CD8-positive, alpha-beta memory T cell (primary cell): ENCODE results near the gene ETFRF1. TPM values are rescaled to one million over a fixed set of nuclear protein-coding genes. Genes with fewer than 3 reads are reported as not detected.
A peak's percentile ranks its signal among the peaks of the same experiment; 100 is the strongest.

Experiments used
- CTCF ChIA-PET: fragments of 350-600 bp; sonication (Branson Sonifier 250); formaldehyde crosslinking; loops from one replicate; lab custom pipeline; 2021; ENCODE audit warnings: antibody characterized with exemption; lab: Charles Lee
- POLR2A ChIA-PET: fragments of 350-600 bp; sonication (Branson Sonifier 250); formaldehyde crosslinking; loops from one replicate; lab custom pipeline; 2021; ENCODE audit warnings: antibody characterized with exemption; lab: Charles Lee
- DNase-seq, 5 donors: peaks; one replicate each; pipeline versions ENCODE4 v3.0.0 to v3.0.0-alpha.2; 2020 to 2022; ENCODE audit warnings: mixed read lengths in 1 of 5
- H3K27ac ChIP-seq: one replicate; pipeline ENCODE4 v1.7.0; 2013; ENCODE audit warnings: low read depth, mild to moderate bottlenecking, low read length, moderate library complexity
- H3K27me3 ChIP-seq: 2 replicates; pipeline ENCODE4 v1.7.0; 2013; ENCODE audit warnings: low read length, mild to moderate bottlenecking; ENCODE audit not compliant: insufficient read depth, poor library complexity, severe bottlenecking
- H3K36me3 ChIP-seq: 2 replicates; pipeline ENCODE4 v1.7.0; 2013; ENCODE audit warnings: mild to moderate bottlenecking, low read length, moderate library complexity; ENCODE audit not compliant: insufficient read depth
- H3K4me1 ChIP-seq: 2 replicates; pipeline ENCODE4 v1.7.0; 2013; ENCODE audit warnings: mild to moderate bottlenecking, low read length, moderate library complexity; ENCODE audit not compliant: insufficient read depth
- H3K4me3 ChIP-seq: 2 replicates; pipeline ENCODE4 v1.7.0; 2013; ENCODE audit warnings: mild to moderate bottlenecking, low read length
- H3K9me3 ChIP-seq: 2 replicates; pipeline ENCODE4 v1.7.0; 2013; ENCODE audit warnings: mild to moderate bottlenecking, low read length
- H3K27ac Mint-ChIP-seq, 8 donors: one replicate each; pipeline ENCODE4 v1.8.0; 2020 to 2021; ENCODE audit warnings: mixed read lengths in 8 of 8, mild to moderate bottlenecking in 6 of 8, inconsistent platforms in 3 of 8, moderate library complexity in 3 of 8
- H3K27me3 Mint-ChIP-seq, 2 donors: one replicate each; pipeline ENCODE4 v1.8.0; 2020 to 2021; ENCODE audit warnings: mixed read lengths in 2 of 2, mild to moderate bottlenecking in 1 of 2, moderate library complexity in 1 of 2
- H3K36me3 Mint-ChIP-seq, 3 donors: one replicate each; pipeline ENCODE4 v1.8.0; 2020 to 2021; ENCODE audit warnings: mixed read lengths in 3 of 3, inconsistent platforms in 1 of 3, mild to moderate bottlenecking in 1 of 3
- H3K4me1 Mint-ChIP-seq, 3 donors: one replicate each; pipeline ENCODE4 v1.8.0; 2020 to 2021; ENCODE audit warnings: mixed read lengths in 3 of 3, inconsistent platforms in 1 of 3, mild to moderate bottlenecking in 1 of 3
- H3K4me3 Mint-ChIP-seq, 7 donors: one replicate each; pipeline ENCODE4 v1.8.0; 2020 to 2021; ENCODE audit warnings: mixed read lengths in 7 of 7, mild to moderate bottlenecking in 6 of 7, moderate library complexity in 4 of 7, inconsistent platforms in 2 of 7
- H3K9me3 Mint-ChIP-seq, 5 donors: one replicate each; pipeline ENCODE4 v1.8.0; 2020 to 2022; ENCODE audit warnings: mixed read lengths in 5 of 5, mild to moderate bottlenecking in 3 of 5, moderate library complexity in 2 of 5, inconsistent platforms in 1 of 5
- polyA plus RNA-seq: library from polyadenylated mRNA; unstranded; fragments of 300-500 nt; fragmentation: Illumina TruSeq; gene quantifications from one replicate; pipeline ENCODE4 v1.2.3, GENCODE V29; 2021
- total RNA-seq, 2 experiments: library from RNA; stranded (reverse); gene quantifications; one replicate each; pipeline ENCODE4 v1.2.3, GENCODE V29; 2021

The ETFRF1 gene
- total and polyA plus RNA-seq, 3 experiments from 2014 or later: 12.4 to 30.1 (median 14.4) TPM

GRCh38 chr12:25194214-25194613 lies 823 bp upstream of the ETFRF1 start:
- no peaks in the 10 kb centered on the region for H3K36me3 ChIP-seq
- DNase-seq: no peak
- Mint-ChIP-seq H3K9me3 (no peaks in the 10 kb centered on the region), H3K4me1 (peaks cover 28 to 48% (median 46%) of the 10 kb centered on the region in 3 donors), H3K4me3 (peak overlapping the region; percentile 96 to 99 (median 97)), H3K27ac (peak overlapping the region; percentile 99 to 100 (median 99)), H3K27me3 (peaks cover 0 to 6% of the 10 kb centered on the region in 2 donors), H3K36me3 (peaks cover 0 to 14% (median 0%) of the 10 kb centered on the region in 3 donors)
- no peaks in the 10 kb centered on the region for H3K27me3 ChIP-seq
- ChIA-PET POLR2A (interaction anchor here (0.7 to 1.8 kb wide), 4 partner anchors 39 to 75 kb away, joined by 3 to 10 read pairs (median 8); partner anchors contain the start of gene KRAS), CTCF (interaction anchor here (0.6 to 1.2 kb wide), 6 partner anchors 20 to 195 kb away, joined by 3 to 6 read pairs (median 3); no protein-coding TSS in a partner anchor)
- no peaks in the 10 kb centered on the region for H3K9me3 ChIP-seq
- peaks cover 15% of the 10 kb centered on the region for H3K4me1 ChIP-seq
- peak overlapping the region; percentile 95 for H3K27ac ChIP-seq
- peak overlapping the region; percentile 84 for H3K4me3 ChIP-seq

GRCh38 chr12:25194722-25195055 lies 348 bp upstream of the ETFRF1 start:
- Histone ChIP-seq H3K27me3 (no peaks in the 10 kb centered on the region), H3K36me3 (no peaks in the 10 kb centered on the region), H3K4me3 (peak overlapping the region; percentile 84), H3K27ac (peak overlapping the region; percentile 95), H3K9me3 (no peaks in the 10 kb centered on the region), H3K4me1 (peaks cover 15% of the 10 kb centered on the region)
- Mint-ChIP-seq H3K4me3 (peak overlapping the region; percentile 96 to 99 (median 97)), H3K27me3 (peaks cover 0 to 6% of the 10 kb centered on the region in 2 donors), H3K9me3 (no peaks in the 10 kb centered on the region), H3K4me1 (peaks cover 28 to 48% (median 48%) of the 10 kb centered on the region in 3 donors), H3K27ac (peak overlapping the region; percentile 99 to 100 (median 99)), H3K36me3 (peaks cover 0 to 17% (median 1%) of the 10 kb centered on the region in 3 donors)
- ChIA-PET POLR2A (interaction anchor here (0.6 to 1.8 kb wide), 6 partner anchors 10 to 143 kb away, joined by 3 to 10 read pairs (median 5); partner anchors contain the start of gene KRAS), CTCF (interaction anchor here (0.6 to 1.2 kb wide), 9 partner anchors 9 to 194 kb away, joined by 3 to 6 read pairs (median 3); no protein-coding TSS in a partner anchor)
- DNase-seq: no peak

- no peaks in the 10 kb centered on the region for H3K9me3 ChIP-seq
- H3K4me1 ChIP-seq: peaks cover 15% of the 10 kb centered on the region
- H3K4me3 ChIP-seq: no peak overlapping the region
- H3K4me3 Mint-ChIP-seq: no peak overlapping the region
- peaks cover 0 to 24% (median 15%) of the 10 kb centered on the region in 3 donors for H3K36me3 Mint-ChIP-seq
- CTCF ChIA-PET: interaction anchor here (1.1 to 2.3 kb wide), 3 partner anchors 13 to 190 kb away, joined by 3 to 8 read pairs (median 5); no protein-coding TSS in a partner anchor
- H3K36me3 ChIP-seq: no peaks in the 10 kb centered on the region
- H3K9me3 Mint-ChIP-seq: no peaks in the 10 kb centered on the region
- H3K27ac Mint-ChIP-seq: peak overlapping the region in 7 of 8 donors; percentile 28 to 99 (median 51)
- peaks cover 45 to 73% (median 62%) of the 10 kb centered on the region in 3 donors for H3K4me1 Mint-ChIP-seq
- POLR2A ChIA-PET: interaction anchor here (0.6 kb wide), 1 partner anchor 13 kb away, joined by 4 read pairs; no protein-coding TSS in a partner anchor
- peaks cover 0 to 6% of the 10 kb centered on the region in 2 donors for H3K27me3 Mint-ChIP-seq
- H3K27ac ChIP-seq: no peak overlapping the region
- no peaks in the 10 kb centered on the region for H3K27me3 ChIP-seq
- no peak for DNase-seq
Measured at GRCh38 chr12:25197608-25198007, 2.6 kb downstream of the ETFRF1 start.

GRCh38 chr12:25200703-25201102 lies 5.7 kb downstream of the ETFRF1 start:
- CTCF ChIA-PET: no interaction called here
- H3K27me3 ChIP-seq: no peaks in the 10 kb centered on the region
- no peaks in the 10 kb centered on the region for H3K9me3 ChIP-seq
- Mint-ChIP-seq H3K27me3 (no peaks in the 10 kb centered on the region), H3K4me1 (peaks cover 32 to 63% (median 45%) of the 10 kb centered on the region in 3 donors), H3K36me3 (peaks cover 0 to 27% (median 20%) of the 10 kb centered on the region in 3 donors), H3K4me3 (peak overlapping the region in 1 of 7 donors; percentile 14), H3K27ac (peak overlapping the region in 6 of 8 donors; percentile 27 to 81 (median 43)), H3K9me3 (no peaks in the 10 kb centered on the region)
- no peak overlapping the region for H3K27ac ChIP-seq
- POLR2A ChIA-PET: no interaction called here
- H3K4me1 ChIP-seq: peaks cover 5% of the 10 kb centered on the region
- no peak overlapping the region for H3K4me3 ChIP-seq
- no peak for DNase-seq
- H3K36me3 ChIP-seq: no peaks in the 10 kb centered on the region

- Histone ChIP-seq H3K9me3 (no peaks in the 10 kb centered on the region), H3K36me3 (no peaks in the 10 kb centered on the region), H3K4me3 (no peak overlapping the region), H3K27ac (no peak overlapping the region), H3K27me3 (no peaks in the 10 kb centered on the region), H3K4me1 (no peaks in the 10 kb centered on the region)
- POLR2A ChIA-PET: interaction anchor here (0.7 kb wide), 1 partner anchor 22 kb away, joined by 4 read pairs; no protein-coding TSS in a partner anchor
- peaks cover 0 to 38% (median 20%) of the 10 kb centered on the region in 3 donors for H3K36me3 Mint-ChIP-seq
- no peaks in the 10 kb centered on the region for H3K9me3 Mint-ChIP-seq
- peaks cover 26 to 53% (median 34%) of the 10 kb centered on the region in 3 donors for H3K4me1 Mint-ChIP-seq
- CTCF ChIA-PET: no interaction called here
- H3K27me3 Mint-ChIP-seq: no peaks in the 10 kb centered on the region
- no peak overlapping the region for H3K4me3 Mint-ChIP-seq
- H3K27ac Mint-ChIP-seq: peak overlapping the region in 5 of 8 donors; percentile 3 to 90 (median 83)
- no peak for DNase-seq
Measured at GRCh38 chr12:25202137-25202536, 7.1 kb downstream of the ETFRF1 start.

- H3K9me3 ChIP-seq: no peaks in the 10 kb centered on the region
- no peaks in the 10 kb centered on the region for H3K4me1 ChIP-seq
- Mint-ChIP-seq H3K27ac (peak overlapping the region in 1 of 8 donors; percentile 34), H3K36me3 (peaks cover 0 to 62% (median 12%) of the 10 kb centered on the region in 3 donors), H3K4me3 (no peak overlapping the region), H3K4me1 (peaks cover 7 to 22% (median 11%) of the 10 kb centered on the region in 3 donors), H3K9me3 (no peaks in the 10 kb centered on the region), H3K27me3 (no peaks in the 10 kb centered on the region)
- no peak overlapping the region for H3K4me3 ChIP-seq
- H3K36me3 ChIP-seq: peaks cover 7% of the 10 kb centered on the region
- no peaks in the 10 kb centered on the region for H3K27me3 ChIP-seq
- DNase-seq: no peak
- no peak overlapping the region for H3K27ac ChIP-seq
- CTCF ChIA-PET: no interaction called here
- POLR2A ChIA-PET: no interaction called here
Measured at GRCh38 chr12:25207411-25207810, 12.4 kb downstream of the ETFRF1 start.

- Histone ChIP-seq H3K27ac (no peak overlapping the region), H3K27me3 (no peaks in the 10 kb centered on the region), H3K9me3 (no peaks in the 10 kb centered on the region), H3K4me3 (no peak overlapping the region), H3K4me1 (no peaks in the 10 kb centered on the region), H3K36me3 (peaks cover 7% of the 10 kb centered on the region)
- Mint-ChIP-seq H3K9me3 (no peaks in the 10 kb centered on the region), H3K4me3 (no peak overlapping the region), H3K27me3 (no peaks in the 10 kb centered on the region), H3K4me1 (peaks cover 7 to 21% (median 9%) of the 10 kb centered on the region in 3 donors), H3K27ac (peak overlapping the region in 2 of 8 donors; percentile 34 to 36), H3K36me3 (peaks cover 0 to 62% (median 12%) of the 10 kb centered on the region in 3 donors)
- POLR2A ChIA-PET: no interaction called here
- CTCF ChIA-PET: no interaction called here
- no peak for DNase-seq
Measured at GRCh38 chr12:25207846-25208245, 12.8 kb downstream of the ETFRF1 start.

- no peaks in the 10 kb centered on the region for H3K9me3 Mint-ChIP-seq
- ChIA-PET POLR2A (interaction anchor here (0.6 kb wide), 1 partner anchor 194 kb away, joined by 6 read pairs; no protein-coding TSS in a partner anchor), CTCF (no interaction called here)
Measured at GRCh38 chr12:25208554-25208953, 13.5 kb downstream of the ETFRF1 start.

More at GRCh38 chr12:25208554-25208953, 13.5 kb downstream of the ETFRF1 start:
- DNase-seq: no peak
- Mint-ChIP-seq H3K27ac (peak overlapping the region in 4 of 8 donors; percentile 7 to 63 (median 29)), H3K36me3 (peaks cover 0 to 57% (median 8%) of the 10 kb centered on the region in 3 donors), H3K4me1 (peaks cover under 1 to 15% (median 7%) of the 10 kb centered on the region in 3 donors), H3K4me3 (no peak overlapping the region), H3K27me3 (no peaks in the 10 kb centered on the region)
- no peaks in the 10 kb centered on the region for H3K9me3 ChIP-seq
- no peak overlapping the region for H3K4me3 ChIP-seq
- no peaks in the 10 kb centered on the region for H3K27me3 ChIP-seq
- no peaks in the 10 kb centered on the region for H3K4me1 ChIP-seq
- H3K36me3 ChIP-seq: peaks cover 7% of the 10 kb centered on the region
- no peak overlapping the region for H3K27ac ChIP-seq
